GM23248 (cell line): Measurements from ENCODE around the gene QSER1.

Experiments
- EZH2 ChIP-seq: fragments of 200-600 bp; sonication (generic); IDR thresholded peaks from 2 replicates; pipeline ENCODE4 v1.6.1; 2018; ENCODE audit warnings: antibody characterized with exemption, mild to moderate bottlenecking; ENCODE audit not compliant: insufficient read depth, poor library complexity, severe bottlenecking
- EZH2phosphoT487 ChIP-seq: fragments of 200-600 bp; sonication (generic); IDR thresholded peaks from 2 replicates; pipeline ENCODE4 v1.6.1; 2018; ENCODE audit warnings: antibody characterized with exemption, moderate library complexity, mild to moderate bottlenecking, low read depth; ENCODE audit not compliant: insufficient read depth

- TF ChIP-seq EZH2 (no peak), EZH2phosphoT487 (no peak)
Observed at GRCh38 chr11:32911413-32911812, 18.8 kb downstream of the QSER1 start.
